ENCODE measurements around the gene SEC14L1. TPM values are rescaled to one million over a fixed set of nuclear protein-coding genes. Genes with fewer than 3 reads are reported as not detected.

Gene SEC14L1
- total RNA-seq, 2 experiments from 2014 or later = 86.5 to 88.8 TPM

GRCh38 chr17:77167472-77168306, 26.9 kb downstream of the SEC14L1 start:
- Mint-ChIP-seq H3K36me3 (ENCODE audit: low read depth) (peaks cover 94% of the 10 kb centered on the region), H3K4me1 (ENCODE audit: low read depth) (peaks cover 34% of the 10 kb centered on the region), H3K27me3 (ENCODE audit: low read depth) (no peaks in the 10 kb centered on the region), H3K4me3 (no peak overlapping the region), H3K9me3 (ENCODE audit: insufficient read depth) (peaks cover 51% of the 10 kb centered on the region), H3K27ac (no peak overlapping the region)
- ATAC-seq (no peak), DNase-seq (no peak)
- POLR2A ChIA-PET = no interaction called here
- CTCF ChIA-PET = interaction anchor here (1.0 to 1.3 kb wide), 2 partner anchors 13 to 66 kb away, joined by 3 to 5 read pairs; no protein-coding TSS in a partner anchor

DNA sequence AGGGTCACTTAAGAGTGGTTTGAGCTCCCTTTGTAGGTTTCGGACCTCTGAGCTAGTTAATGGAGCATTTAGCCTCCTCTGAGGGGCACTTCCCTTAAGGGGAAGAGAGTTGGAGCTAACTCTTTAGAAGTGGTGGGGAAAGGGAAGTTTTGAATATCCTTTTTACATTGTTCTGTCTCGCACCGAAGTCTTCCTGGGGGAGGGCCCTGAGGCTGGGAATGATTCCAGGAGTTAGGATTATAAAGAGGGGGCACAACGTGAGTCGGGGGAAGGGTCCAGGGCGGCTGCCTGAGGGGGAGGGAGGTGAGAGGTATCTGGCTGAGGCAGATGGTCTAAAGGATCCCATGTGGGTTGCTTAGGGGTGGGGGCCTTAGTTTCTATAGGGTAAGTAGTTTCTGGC, 32.3 kb downstream of the SEC14L1 start:
- H3K9me3 Mint-ChIP-seq (ENCODE audit: insufficient read depth) = peaks cover 62% of the 10 kb centered on the region
- peaks cover 11% of the 10 kb centered on the region for H3K4me1 Mint-ChIP-seq (ENCODE audit: low read depth)
- peaks cover 82% of the 10 kb centered on the region for H3K36me3 Mint-ChIP-seq (ENCODE audit: low read depth)
- peak overlapping the region; percentile 44 for H3K27ac Mint-ChIP-seq
- no peaks in the 10 kb centered on the region for H3K27me3 Mint-ChIP-seq (ENCODE audit: low read depth)
- H3K4me3 Mint-ChIP-seq = no peak overlapping the region
- no peak for ATAC-seq
- no peak for DNase-seq
- POLR2A ChIA-PET = interaction anchor here (0.9 kb wide), 1 partner anchor 33 kb away, joined by 3 read pairs; the partner anchor contains the start of gene SEC14L1
- CTCF ChIA-PET = interaction anchor here (0.5 kb wide), 1 partner anchor 696 kb away, joined by 3 read pairs; no protein-coding TSS in a partner anchor

- H3K36me3 Mint-ChIP-seq (ENCODE audit: low read depth) = peaks cover 73% of the 10 kb centered on the region
- ATAC-seq (no peak), DNase-seq (no peak)
- POLR2A ChIA-PET = no interaction called here
- peaks cover 23% of the 10 kb centered on the region for H3K4me1 Mint-ChIP-seq (ENCODE audit: low read depth)
- H3K27me3 Mint-ChIP-seq (ENCODE audit: low read depth) = no peaks in the 10 kb centered on the region
- peak overlapping the region; percentile 2 for H3K27ac Mint-ChIP-seq
- CTCF ChIA-PET = no interaction called here
- no peak overlapping the region for H3K4me3 Mint-ChIP-seq
- H3K9me3 Mint-ChIP-seq (ENCODE audit: insufficient read depth) = peaks cover 49% of the 10 kb centered on the region
These were observed 34.3 kb downstream of the SEC14L1 start for GRCh38 chr17:77174928-77175661.

GRCh38 chr17:77177002-77177741, 36.4 kb downstream of the SEC14L1 start:
- peaks cover 40% of the 10 kb centered on the region for H3K4me1 Mint-ChIP-seq (ENCODE audit: low read depth)
- no peak overlapping the region for H3K27ac Mint-ChIP-seq
- ATAC-seq = no peak
- peaks cover 69% of the 10 kb centered on the region for H3K36me3 Mint-ChIP-seq (ENCODE audit: low read depth)
- DNase-seq = no peak
- no peak overlapping the region for H3K4me3 Mint-ChIP-seq
- H3K9me3 Mint-ChIP-seq (ENCODE audit: insufficient read depth) = peaks cover 29% of the 10 kb centered on the region
- POLR2A ChIA-PET = no interaction called here
- CTCF ChIA-PET = interaction anchor here (0.9 to 1.3 kb wide), 2 partner anchors 9 to 31 kb away, joined by 3 read pairs; no protein-coding TSS in a partner anchor
- H3K27me3 Mint-ChIP-seq (ENCODE audit: low read depth) = no peaks in the 10 kb centered on the region

DNA sequence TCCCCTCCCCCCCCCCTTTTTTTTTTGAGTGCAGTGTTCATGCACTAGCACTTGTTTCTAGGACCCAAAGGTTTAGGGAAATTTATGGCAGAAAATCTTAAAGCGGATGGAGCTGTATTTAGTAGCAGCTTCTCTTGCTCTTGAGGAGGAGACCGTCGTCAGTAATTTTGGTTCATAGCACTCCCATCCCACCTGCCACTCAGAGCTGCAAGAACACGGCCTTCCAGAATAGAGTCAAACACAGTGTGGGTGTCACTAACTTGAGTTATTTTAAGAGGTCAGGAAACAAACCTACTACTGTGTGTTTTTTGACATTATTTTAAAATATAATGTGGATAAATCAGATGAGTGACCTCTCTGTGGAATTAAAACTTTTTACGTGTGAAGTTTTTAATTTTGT, 37.3 kb downstream of the SEC14L1 start:
- ATAC-seq = no peak
- DNase-seq = no peak
- peaks cover 66% of the 10 kb centered on the region for H3K36me3 Mint-ChIP-seq (ENCODE audit: low read depth)
- no peak overlapping the region for H3K4me3 Mint-ChIP-seq
- POLR2A ChIA-PET = no interaction called here
- H3K27ac Mint-ChIP-seq = no peak overlapping the region
- H3K4me1 Mint-ChIP-seq (ENCODE audit: low read depth) = peaks cover 49% of the 10 kb centered on the region
- H3K9me3 Mint-ChIP-seq (ENCODE audit: insufficient read depth) = peaks cover 23% of the 10 kb centered on the region
- CTCF ChIA-PET = interaction anchor here (0.9 to 1.3 kb wide), 2 partner anchors 9 to 32 kb away, joined by 3 read pairs; no protein-coding TSS in a partner anchor
- H3K27me3 Mint-ChIP-seq (ENCODE audit: low read depth) = no peaks in the 10 kb centered on the region

GRCh38 chr17:77178563-77178962, 37.8 kb downstream of the SEC14L1 start:
- Mint-ChIP-seq H3K9me3 (ENCODE audit: insufficient read depth) (peaks cover 18% of the 10 kb centered on the region), H3K27me3 (ENCODE audit: low read depth) (no peaks in the 10 kb centered on the region), H3K36me3 (ENCODE audit: low read depth) (peaks cover 61% of the 10 kb centered on the region), H3K27ac (no peak overlapping the region), H3K4me3 (no peak overlapping the region), H3K4me1 (ENCODE audit: low read depth) (peaks cover 53% of the 10 kb centered on the region)
- ChIA-PET CTCF (interaction anchor here (1.4 kb wide), 1 partner anchor 90 kb away, joined by 5 read pairs; no protein-coding TSS in a partner anchor), POLR2A (no interaction called here)
- DNase-seq (no peak), ATAC-seq (no peak)

GRCh38 chr17:77180503-77181357, 40.0 kb downstream of the SEC14L1 start:
- Mint-ChIP-seq H3K4me1 (ENCODE audit: low read depth) (peaks cover 53% of the 10 kb centered on the region), H3K4me3 (no peak overlapping the region)

DNA sequence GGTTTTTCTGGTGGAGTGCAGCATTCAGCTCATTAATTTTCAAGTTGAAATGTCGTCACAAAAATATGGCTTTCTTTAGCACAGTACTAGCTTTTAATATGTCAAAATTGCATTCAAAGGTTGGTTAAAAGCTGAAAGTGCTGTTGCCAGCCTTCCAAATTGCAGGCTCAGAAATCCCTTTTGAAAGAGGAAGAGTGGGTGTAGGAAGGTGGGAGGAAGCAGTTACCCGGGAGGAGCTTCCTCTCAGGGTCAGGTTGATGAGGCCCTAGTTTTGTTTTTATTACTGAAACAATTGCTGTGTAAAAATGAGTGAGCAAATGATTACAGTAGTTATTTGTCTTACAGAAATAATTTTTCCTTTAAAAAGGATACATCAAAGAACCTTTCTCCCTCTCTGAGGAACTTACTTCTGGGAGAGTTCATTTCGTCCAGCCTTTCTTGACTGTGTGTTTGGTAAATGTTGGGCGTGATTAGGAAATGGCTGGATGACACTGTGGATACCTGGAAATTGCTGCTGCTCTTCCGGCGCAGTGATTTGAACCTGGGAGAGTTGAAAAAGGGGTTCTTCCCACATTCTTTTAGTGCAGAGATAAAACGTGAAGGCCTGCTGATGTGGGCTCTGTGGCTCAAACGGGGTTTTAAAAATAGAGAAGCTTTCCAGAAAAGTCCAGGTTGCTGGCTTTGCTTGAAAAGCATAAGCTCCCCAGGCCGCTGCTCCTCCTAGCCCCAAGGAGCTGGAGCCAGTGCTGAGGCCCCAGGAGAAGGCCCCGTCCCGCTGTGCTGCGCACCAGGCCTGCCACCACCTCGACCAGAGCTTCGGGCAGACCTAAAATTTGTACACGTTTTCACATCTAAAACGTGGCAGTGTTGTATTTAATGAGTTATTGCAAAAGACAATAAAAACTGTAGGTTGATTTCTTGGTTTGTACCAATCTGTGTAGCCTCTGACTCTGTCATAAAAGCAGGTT, 41.7 kb downstream of the SEC14L1 start:
- no peak for DNase-seq
- POLR2A ChIA-PET = interaction anchor here (0.6 to 2.5 kb wide), 4 partner anchors 8 to 55 kb away, joined by 3 to 17 read pairs (median 4); partner anchors contain the start of gene SEC14L1
- peaks cover 47% of the 10 kb centered on the region for H3K4me1 Mint-ChIP-seq (ENCODE audit: low read depth)
- H3K36me3 Mint-ChIP-seq (ENCODE audit: low read depth) = peaks cover 34% of the 10 kb centered on the region
- H3K27me3 Mint-ChIP-seq (ENCODE audit: low read depth) = no peaks in the 10 kb centered on the region
- peak overlapping the region; percentile 46 for H3K4me3 Mint-ChIP-seq
- ATAC-seq = no peak
- CTCF ChIA-PET = interaction anchor here (0.9 to 2.4 kb wide), 12 partner anchors 11 to 96 kb away, joined by 3 to 7 read pairs (median 4); partner anchors contain the start of gene SEC14L1
- peak overlapping the region; percentile 85 for H3K27ac Mint-ChIP-seq
- no peaks in the 10 kb centered on the region for H3K9me3 Mint-ChIP-seq (ENCODE audit: insufficient read depth)

More at GRCh38 chr17:77180503-77181357, 40.0 kb downstream of the SEC14L1 start:
- ATAC-seq (no peak), DNase-seq (no peak)
- peaks cover 42% of the 10 kb centered on the region for H3K36me3 Mint-ChIP-seq (ENCODE audit: low read depth)
- ChIA-PET POLR2A (interaction anchor here (0.6 to 1.1 kb wide), 2 partner anchors 34 to 558 kb away, joined by 5 read pairs; no protein-coding TSS in a partner anchor), CTCF (interaction anchor here (0.6 to 1.7 kb wide), 4 partner anchors 16 to 67 kb away, joined by 3 to 5 read pairs (median 4); no protein-coding TSS in a partner anchor)
- peaks cover 1% of the 10 kb centered on the region for H3K9me3 Mint-ChIP-seq (ENCODE audit: insufficient read depth)
- peak overlapping the region; percentile 59 for H3K27ac Mint-ChIP-seq
- no peaks in the 10 kb centered on the region for H3K27me3 Mint-ChIP-seq (ENCODE audit: low read depth)

DNA sequence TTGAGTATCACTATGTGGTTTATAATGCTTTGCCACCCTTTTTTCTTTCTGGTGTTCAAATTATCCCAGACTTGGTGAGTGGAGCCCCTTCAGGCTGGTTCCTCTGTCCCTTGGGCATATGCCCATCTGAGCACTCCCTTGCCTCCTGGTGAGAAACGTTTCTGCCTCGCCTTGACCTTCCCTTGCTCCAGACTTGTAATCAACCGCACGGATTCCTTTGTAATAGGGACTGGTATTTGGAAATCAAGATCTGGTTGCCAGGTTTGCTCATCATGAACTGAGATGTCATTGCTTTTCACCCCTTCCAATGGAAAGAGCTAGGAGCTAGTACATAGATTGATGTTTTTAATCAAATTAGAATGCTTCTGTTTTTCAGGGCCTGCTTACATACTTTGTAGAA, 43.7 kb downstream of the SEC14L1 start:
- H3K4me3 Mint-ChIP-seq = no peak overlapping the region
- POLR2A ChIA-PET = interaction anchor here (1.5 kb wide), 1 partner anchor 20 kb away, joined by 3 read pairs; no protein-coding TSS in a partner anchor
- CTCF ChIA-PET = no interaction called here
- ATAC-seq = no peak
- H3K27ac Mint-ChIP-seq = no peak overlapping the region
- no peak for DNase-seq
- H3K9me3 Mint-ChIP-seq (ENCODE audit: insufficient read depth) = no peaks in the 10 kb centered on the region
- peaks cover 32% of the 10 kb centered on the region for H3K36me3 Mint-ChIP-seq (ENCODE audit: low read depth)
- peaks cover 45% of the 10 kb centered on the region for H3K4me1 Mint-ChIP-seq (ENCODE audit: low read depth)
- no peaks in the 10 kb centered on the region for H3K27me3 Mint-ChIP-seq (ENCODE audit: low read depth)

DNA sequence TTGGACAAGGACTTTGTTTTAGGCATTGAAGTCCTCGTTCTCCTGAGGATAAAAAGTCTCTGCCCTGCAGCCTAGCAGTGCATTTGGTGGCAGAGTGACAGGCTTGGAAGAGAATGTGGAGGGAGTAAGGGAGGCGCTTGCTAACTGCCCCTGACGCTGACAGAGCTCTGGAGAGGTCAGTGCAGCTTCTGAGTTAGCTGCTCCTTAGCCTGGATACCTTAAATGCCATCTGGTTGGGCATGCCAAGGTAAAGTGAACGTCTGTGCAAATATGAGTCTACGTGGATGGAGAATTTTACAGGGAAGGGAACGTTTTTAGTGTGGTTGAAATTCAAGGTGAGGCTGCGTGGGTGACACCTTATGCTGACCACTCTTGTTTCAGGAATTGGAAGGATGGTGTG, 44.4 kb downstream of the SEC14L1 start:
- Mint-ChIP-seq H3K4me1 (ENCODE audit: low read depth) (peaks cover 52% of the 10 kb centered on the region), H3K4me3 (no peak overlapping the region), H3K36me3 (ENCODE audit: low read depth) (peaks cover 35% of the 10 kb centered on the region), H3K27ac (no peak overlapping the region), H3K9me3 (ENCODE audit: insufficient read depth) (no peaks in the 10 kb centered on the region), H3K27me3 (ENCODE audit: low read depth) (no peaks in the 10 kb centered on the region)
- ChIA-PET CTCF (no interaction called here), POLR2A (interaction anchor here (1.5 kb wide), 1 partner anchor 20 kb away, joined by 3 read pairs; no protein-coding TSS in a partner anchor)
- DNase-seq (no peak), ATAC-seq (no peak)

All from activated CD8-positive, alpha-beta T cell treated with anti-CD3 and anti-CD28 coated beads, Interleukin-2, amount 10 ng/mL, durations not matched to agents 7 days and 5 days (primary cell).